Measurements from ENCODE around the gene PSME2. TPM values are rescaled to one million over a fixed set of nuclear protein-coding genes. Genes with fewer than 3 reads are reported as not detected.

PSME2 gene
- polyA plus RNA-seq, 3 donors: 237 to 593 (median 579) TPM

- Histone ChIP-seq H3K4me1 (ENCODE audit: control insufficient read depth in 1 of 2, insufficient read depth in 2 of 2, low read length in 2 of 2) (peaks cover 7 to 10% of the 10 kb centered on the region in 2 donors), H3K27me3 (ENCODE audit: control insufficient read depth in 2 of 2, insufficient read depth in 2 of 2, low read length in 2 of 2) (no peaks in the 10 kb centered on the region), H3K27ac (ENCODE audit: low read depth in 1 of 2, low read length in 2 of 2) (no peak within 1 kb of the TSS), H3K79me2 (ENCODE audit: insufficient read depth, low read length) (no peaks in the 10 kb centered on the region), H3K4me2 (replicated peaks; ENCODE audit: extremely low read depth, low read length, poor library complexity, severe bottlenecking) (no peak within 1 kb of the TSS), H4K20me1 (ENCODE audit: insufficient read depth, low read length) (no peaks in the 10 kb centered on the region), H3K9ac (ENCODE audit: insufficient read depth, low read length, poor library complexity, severe bottlenecking) (no peak within 1 kb of the TSS), H3K36me3 (replicated peaks in 1 of 2; ENCODE audit: control insufficient read depth in 1 of 2, insufficient read depth in 2 of 2, low read length in 2 of 2) (no peaks in the 10 kb centered on the region), H3K4me3 (replicated peaks in 1 of 3; ENCODE audit: low read depth in 2 of 3, low read length in 3 of 3) (no peak within 1 kb of the TSS), H2AFZ (ENCODE audit: insufficient read depth, low read depth, low read length, poor library complexity, severe bottlenecking) (no peak within 1 kb of the TSS), H3K9me3 (replicated peaks in 1 of 2; ENCODE audit: control insufficient read depth in 1 of 2, insufficient read depth in 1 of 2, low read length in 2 of 2) (no peaks in the 10 kb centered on the region)
- H3K4me1 Mint-ChIP-seq: peaks cover 13% of the 10 kb centered on the region
- peak in 1 of 3 donors; percentile 44 for DNase-seq
- intact Hi-C loops (cut with micrococcal nuclease): loop anchor here in 1 of 2 donors (10.0 kb wide), 1 partner anchor 104 kb away; the partner anchor contains the start of genes GMPR2 and NEDD8
- H3K4me3 Mint-ChIP-seq: no peak within 1 kb of the TSS
- 75% methylated on average over 4 of the region's 5 CpGs for whole genome bisulfite sequencing (ENCODE audit: insufficient coverage)
- peak within 1 kb of the TSS in 4 of 7 donors; percentile 2 to 86 (median 57) for H3K27ac Mint-ChIP-seq
- peaks cover 0 to 1% (median 0%) of the 10 kb centered on the region in 7 donors for H3K9me3 Mint-ChIP-seq
- TF ChIP-seq CTCF (IDR thresholded peaks at IDR 0.05): no peak
- H3K27me3 Mint-ChIP-seq (ENCODE audit: low read depth in 3 of 3): no peaks in the 10 kb centered on the region
- peaks cover 11 to 26% of the 10 kb centered on the region in 2 donors for H3K36me3 Mint-ChIP-seq
These were observed 16.1 kb downstream of the PSME2 start, which contains the start of gene FITM1 for GRCh38 chr14:24130380-24130716. TSS of gene FITM1 (plus strand) at chr14:24130659. CDS start at chr14:24131564, 905 bp downstream.

DNA sequence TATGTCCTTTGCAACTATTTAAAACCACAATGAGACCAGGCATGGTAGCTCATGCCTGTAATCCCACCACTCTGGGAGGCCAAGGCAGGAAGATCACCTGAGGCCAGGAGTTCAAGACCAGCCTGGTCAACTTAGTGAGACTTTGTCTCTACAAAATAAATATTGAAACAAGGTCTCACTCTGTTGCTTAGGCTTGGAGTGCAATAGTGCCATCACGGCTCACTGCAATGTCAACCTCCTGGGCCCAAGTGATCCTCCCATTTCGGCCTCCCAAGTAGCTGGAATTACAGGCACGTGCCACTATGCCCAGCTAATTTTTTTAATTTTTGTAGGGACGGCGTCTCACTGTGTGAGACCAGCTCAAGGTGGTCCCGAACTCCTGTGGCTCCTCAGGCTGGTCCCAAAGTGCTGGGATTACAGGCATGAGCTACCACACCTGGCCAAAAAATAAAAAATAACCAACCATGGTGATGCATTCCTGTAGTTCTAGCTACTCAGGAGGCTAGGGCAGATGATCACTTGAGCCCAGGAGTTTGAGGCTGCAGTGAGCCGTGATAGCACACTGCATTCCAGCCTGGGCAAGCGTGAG lies 16.9 kb downstream of the PSME2 start:
- Mint-ChIP-seq H3K27me3 (ENCODE audit: low read depth in 3 of 3) (no peaks in the 10 kb centered on the region), H3K4me1 (peaks cover 9% of the 10 kb centered on the region)
- H3K27ac ChIP-seq (ENCODE audit: low read depth in 1 of 2, low read length in 2 of 2): no peak overlapping the region

More for the DNA sequence above, 16.9 kb downstream of the PSME2 start:
- Histone ChIP-seq H3K36me3 (replicated peaks in 1 of 2; ENCODE audit: control insufficient read depth in 1 of 2, insufficient read depth in 2 of 2, low read length in 2 of 2) (peaks cover 0 to 4% of the 10 kb centered on the region in 2 donors), H3K79me2 (ENCODE audit: insufficient read depth, low read length) (no peaks in the 10 kb centered on the region), H3K9ac (ENCODE audit: insufficient read depth, low read length, poor library complexity, severe bottlenecking) (no peak overlapping the region), H3K9me3 (replicated peaks in 1 of 2; ENCODE audit: control insufficient read depth in 1 of 2, insufficient read depth in 1 of 2, low read length in 2 of 2) (no peaks in the 10 kb centered on the region), H3K4me3 (replicated peaks in 1 of 3; ENCODE audit: low read depth in 2 of 3, low read length in 3 of 3) (no peak overlapping the region), H3K27me3 (ENCODE audit: control insufficient read depth in 2 of 2, insufficient read depth in 2 of 2, low read length in 2 of 2) (no peaks in the 10 kb centered on the region), H4K20me1 (ENCODE audit: insufficient read depth, low read length) (no peaks in the 10 kb centered on the region), H3K4me2 (replicated peaks; ENCODE audit: extremely low read depth, low read length, poor library complexity, severe bottlenecking) (no peak overlapping the region), H2AFZ (ENCODE audit: insufficient read depth, low read depth, low read length, poor library complexity, severe bottlenecking) (no peak overlapping the region), H3K4me1 (ENCODE audit: control insufficient read depth in 1 of 2, insufficient read depth in 2 of 2, low read length in 2 of 2) (peaks cover 5 to 7% of the 10 kb centered on the region in 2 donors)
- Mint-ChIP-seq H3K9me3 (peaks cover 0 to 1% (median 0%) of the 10 kb centered on the region in 7 donors), H3K36me3 (peaks cover 11 to 34% of the 10 kb centered on the region in 2 donors), H3K4me3 (no peak overlapping the region), H3K27ac (no peak overlapping the region)
- intact Hi-C loops (cut with micrococcal nuclease): no loop called here
- no peak for TF ChIP-seq CTCF (IDR thresholded peaks at IDR 0.05)
- no peak for DNase-seq
- WGBS (ENCODE audit: insufficient coverage): 82% methylated on average over 5 of the region's 8 CpGs
